PC-3 (cell line): ENCODE results near the gene ASAP3. TPM values are rescaled to one million over a fixed set of nuclear protein-coding genes. Genes with fewer than 3 reads are reported as not detected.
A peak's percentile ranks its signal among the peaks of the same experiment; 100 is the strongest.

Experiments used
- ATAC-seq: fragments of 200-7000 bp; cut with Tn5 transposase; 2 replicates; pipeline ENCODE4 v1.9.1; 2020; ENCODE audit warnings: mild to moderate bottlenecking, moderate library complexity
- BruUV-seq: library from RNA; stranded (reverse); fragments of 400-500 nt; replicated peaks from 2 replicates; lab custom pipeline; 2021; lab: Mats Ljungman, UMichigan
- CTCF ChIA-PET: fragments of 300-600 bp; sonication (Branson Sonifier 250); formaldehyde crosslinking; loops from one replicate; lab custom pipeline; 2022; ENCODE audit warnings: antibody characterized with exemption; lab: Charles Lee
- POLR2A ChIA-PET: fragments of 300-600 bp; sonication (Branson Sonifier 250); formaldehyde crosslinking; loops from one replicate; lab custom pipeline; 2022; ENCODE audit warnings: antibody characterized with exemption; ENCODE audit not compliant: unreplicated experiment; lab: Charles Lee
- DNase-seq: peaks from one replicate; pipeline ENCODE4 v3.0.0-alpha.2; 2015
- H2AFZ ChIP-seq: fragments of 300-600 bp; sonication (generic); 2 replicates; pipeline ENCODE4 v1.6.0; 2016; ENCODE audit warnings: antibody characterized with exemption, low read length
- H3F3A ChIP-seq: fragments of 300-600 bp; sonication (generic); one replicate; pipeline ENCODE4 v1.6.0; 2017; ENCODE audit warnings: antibody characterized with exemption, low read length, control low read depth, mild to moderate bottlenecking; ENCODE audit not compliant: unreplicated experiment
- H3K27ac ChIP-seq: fragments of 300-600 bp; sonication (generic); 2 replicates; pipeline ENCODE4 v1.5.1; 2016; ENCODE audit warnings: mild to moderate bottlenecking, low read length
- H3K27me3 ChIP-seq: fragments of 300-600 bp; sonication (generic); 2 replicates; pipeline ENCODE4 v1.6.1; 2016; ENCODE audit warnings: low read length, mixed read lengths
- H3K36me3 ChIP-seq: fragments of 300-600 bp; sonication (generic); 2 replicates; pipeline ENCODE4 v1.6.1; 2016; ENCODE audit warnings: low read depth, mixed run types, low read length, mixed read lengths
- H3K4me1 ChIP-seq: fragments of 300-600 bp; sonication (generic); 2 replicates; pipeline ENCODE4 v1.5.1; 2016; ENCODE audit warnings: low read length; ENCODE audit not compliant: insufficient read depth
- H3K4me2 ChIP-seq: fragments of 300-600 bp; sonication (generic); 2 replicates; pipeline ENCODE4 v1.6.0; 2016; ENCODE audit warnings: low read length
- H3K4me3 ChIP-seq: fragments of 300-600 bp; sonication (generic); 2 replicates; pipeline ENCODE4 v1.5.1; 2016; ENCODE audit warnings: mild to moderate bottlenecking, low read length, mixed read lengths
- H3K79me2 ChIP-seq: fragments of 300-600 bp; sonication (generic); 2 replicates; pipeline ENCODE4 v1.6.1; 2017; ENCODE audit warnings: low read length, mixed read lengths
- H3K9ac ChIP-seq: fragments of 300-600 bp; sonication (generic); 2 replicates; pipeline ENCODE4 v1.6.0; 2016; ENCODE audit warnings: mild to moderate bottlenecking, low read length
- H3K9me2 ChIP-seq: fragments of 300-600 bp; sonication (generic); replicated peaks from 2 replicates; pipeline ENCODE4 v1.6.1; 2016; ENCODE audit warnings: mixed run types, low read length, mixed read lengths
- H3K9me3 ChIP-seq: fragments of 300-600 bp; sonication (generic); 2 replicates; pipeline ENCODE4 v1.6.1; 2016; ENCODE audit warnings: low read length, mixed read lengths
- H4K20me1 ChIP-seq: fragments of 300-600 bp; sonication (generic); 2 replicates; pipeline ENCODE4 v1.6.1; 2016; ENCODE audit warnings: low read length, mixed read lengths
- CTCF ChIP-seq: fragments of 300-600 bp; sonication (generic); conservative IDR thresholded peaks from 2 replicates; pipeline ENCODE4 v1.5.1; 2017; ENCODE audit warnings: antibody characterized with exemption, low read depth, mild to moderate bottlenecking, low read length
- EZH2 ChIP-seq: fragments of 300-600 bp; sonication (generic); IDR thresholded peaks from one replicate; pipeline ENCODE4 v1.6.1; 2017; ENCODE audit warnings: antibody characterized with exemption, mild to moderate bottlenecking, low read length; ENCODE audit not compliant: unreplicated experiment
- EZH2phosphoT487 ChIP-seq: fragments of 300-600 bp; sonication (generic); IDR thresholded peaks from 2 replicates; pipeline ENCODE4 v1.6.1; 2018; ENCODE audit warnings: mild to moderate bottlenecking, antibody characterized with exemption, low read length, borderline replicate concordance
- intact Hi-C: fragments of 100-400 bp; cut with micrococcal nuclease; formaldehyde crosslinking; loops from 2 replicates; pipeline ENCODE4 v1.9.0; 2023
- total RNA-seq: library from RNA; depleted of rRNA; stranded (reverse); fragments of >200 nt; gene quantifications from 2 replicates; pipeline ENCODE4 v1.2.3, GENCODE V29; 2014

Gene ASAP3
- total RNA-seq, 1 experiment from 2014 or later: 12.8 TPM

- no peaks in the 10 kb centered on the region for H3K9me2 ChIP-seq
These were observed 99.5 kb downstream of the ASAP3 start for GRCh38 chr1:23384312-23385058.

GRCh38 chr1:23383577-23384311 lies 100.2 kb downstream of the ASAP3 start:
- Histone ChIP-seq H3K9ac (no peak overlapping the region), H3K27ac (no peak overlapping the region), H3K4me1 (peaks cover 20% of the 10 kb centered on the region), H3K27me3 (no peaks in the 10 kb centered on the region), H3F3A (no peaks in the 10 kb centered on the region), H3K4me2 (no peak overlapping the region), H3K9me3 (no peaks in the 10 kb centered on the region), H3K79me2 (no peaks in the 10 kb centered on the region), H3K36me3 (no peaks in the 10 kb centered on the region), H2AFZ (no peak overlapping the region), H4K20me1 (no peaks in the 10 kb centered on the region), H3K4me3 (no peak overlapping the region), H3K9me2 (no peaks in the 10 kb centered on the region)
- ATAC-seq (no peak), DNase-seq (no peak)
- no TSS peak for BruUV-seq
- ChIA-PET POLR2A (no interaction called here), CTCF (no interaction called here)
- TF ChIP-seq CTCF: no peak
- no peak for TF ChIP-seq EZH2
- no peak for TF ChIP-seq EZH2phosphoT487
- intact Hi-C loops: no loop called here

More at GRCh38 chr1:23384312-23385058, 99.5 kb downstream of the ASAP3 start:
- Histone ChIP-seq H3F3A (no peaks in the 10 kb centered on the region), H3K36me3 (no peaks in the 10 kb centered on the region), H3K4me2 (no peak overlapping the region; the same call in 1 of the 2 replicates), H3K9me3 (no peaks in the 10 kb centered on the region), H3K9ac (no peak overlapping the region), H3K27ac (0 out of 2 replicates have a peak overlapping the region, but pooled peaks have one; percentile 6), H3K27me3 (no peaks in the 10 kb centered on the region), H3K79me2 (no peaks in the 10 kb centered on the region), H3K4me3 (no peak overlapping the region), H2AFZ (no peak overlapping the region), H3K4me1 (peaks cover 20% of the 10 kb centered on the region), H4K20me1 (no peaks in the 10 kb centered on the region)
- intact Hi-C loops: no loop called here
- ChIA-PET POLR2A (no interaction called here), CTCF (interaction anchor here (0.5 kb wide), 1 partner anchor 135 kb away, joined by 3 read pairs; no protein-coding TSS in a partner anchor)
- no TSS peak for BruUV-seq
- ATAC-seq: peak; percentile 94
- DNase-seq: peak; percentile 78
- TF ChIP-seq CTCF (no peak), EZH2phosphoT487 (no peak), EZH2 (no peak)
